DOHH2 (cell line): Measurements from ENCODE around the gene CCDC7.

ENCODE experiments used
- EZH2phosphoT487 ChIP-seq: fragments of 200-600 bp; sonication (generic); IDR thresholded peaks from 2 replicates; pipeline ENCODE4 v1.6.1; 2017; ENCODE audit warnings: borderline replicate concordance, mild to moderate bottlenecking, antibody characterized with exemption, low read length, moderate library complexity, mixed read lengths
- TF ChIP-seq, protein P1 (sequence below): fragments of 200-600 bp; sonication (generic); IDR thresholded peaks from one replicate; pipeline ENCODE4 v1.5.1; 2014; ENCODE audit warnings: antibody characterized with exemption, mild to moderate bottlenecking, low read depth, low read length; ENCODE audit not compliant: poor library complexity, severe bottlenecking

DNA sequence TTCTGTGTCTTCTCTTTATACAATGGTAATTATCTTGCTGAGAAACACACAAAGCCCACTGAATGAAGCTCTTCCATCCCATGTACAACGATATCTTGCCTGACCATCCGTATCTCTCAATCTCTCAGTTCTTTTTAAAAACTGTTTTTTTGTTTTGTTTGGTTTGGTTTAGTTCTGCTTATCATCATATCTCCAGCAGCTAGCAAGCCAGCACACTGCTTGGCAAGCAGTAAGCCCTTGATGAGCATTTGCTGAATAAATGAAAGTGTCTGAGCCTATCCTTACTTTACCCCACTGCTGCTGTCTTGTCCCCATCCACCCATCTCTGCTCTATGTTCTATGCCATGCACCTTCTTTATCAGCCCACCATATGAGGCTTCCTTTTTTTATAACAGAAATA is 477.9 kb downstream of the CCDC7 start:
- TF ChIP-seq, protein P1, sequence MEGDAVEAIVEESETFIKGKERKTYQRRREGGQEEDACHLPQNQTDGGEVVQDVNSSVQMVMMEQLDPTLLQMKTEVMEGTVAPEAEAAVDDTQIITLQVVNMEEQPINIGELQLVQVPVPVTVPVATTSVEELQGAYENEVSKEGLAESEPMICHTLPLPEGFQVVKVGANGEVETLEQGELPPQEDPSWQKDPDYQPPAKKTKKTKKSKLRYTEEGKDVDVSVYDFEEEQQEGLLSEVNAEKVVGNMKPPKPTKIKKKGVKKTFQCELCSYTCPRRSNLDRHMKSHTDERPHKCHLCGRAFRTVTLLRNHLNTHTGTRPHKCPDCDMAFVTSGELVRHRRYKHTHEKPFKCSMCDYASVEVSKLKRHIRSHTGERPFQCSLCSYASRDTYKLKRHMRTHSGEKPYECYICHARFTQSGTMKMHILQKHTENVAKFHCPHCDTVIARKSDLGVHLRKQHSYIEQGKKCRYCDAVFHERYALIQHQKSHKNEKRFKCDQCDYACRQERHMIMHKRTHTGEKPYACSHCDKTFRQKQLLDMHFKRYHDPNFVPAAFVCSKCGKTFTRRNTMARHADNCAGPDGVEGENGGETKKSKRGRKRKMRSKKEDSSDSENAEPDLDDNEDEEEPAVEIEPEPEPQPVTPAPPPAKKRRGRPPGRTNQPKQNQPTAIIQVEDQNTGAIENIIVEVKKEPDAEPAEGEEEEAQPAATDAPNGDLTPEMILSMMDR = no peak
- no peak for TF ChIP-seq EZH2phosphoT487
